Gastroesophageal sphincter (tissue), 3 donors: Measurements from ENCODE around the gene ABR.

ENCODE experiments used
- EP300 ChIP-seq: sonication (generic); formaldehyde crosslinking; IDR thresholded peaks from one replicate; pipeline ENCODE4 v1.6.1; 2017; ENCODE audit warnings: antibody characterized with exemption, mild to moderate bottlenecking
- POLR2A ChIP-seq, 2 donors: fragments of 450-650 bp; IDR thresholded peaks; one replicate each; pipeline ENCODE4 v1.6.1; 2017; ENCODE audit warnings: antibody characterized with exemption in 2 of 2, mild to moderate bottlenecking in 2 of 2, moderate library complexity in 1 of 2
- TF ChIP-seq, protein P1 (sequence below), 4 experiments: fragments of 200-600 bp in 2 of 4; fragments of 450-650 bp in 2 of 4; sonication (generic) in 1 of 4; IDR thresholded peaks; one replicate each; pipeline ENCODE4 v1.5.1; 2017 to 2019; ENCODE audit warnings: antibody characterized with exemption in 4 of 4, mild to moderate bottlenecking in 2 of 4, moderate library complexity in 2 of 4

DNA sequence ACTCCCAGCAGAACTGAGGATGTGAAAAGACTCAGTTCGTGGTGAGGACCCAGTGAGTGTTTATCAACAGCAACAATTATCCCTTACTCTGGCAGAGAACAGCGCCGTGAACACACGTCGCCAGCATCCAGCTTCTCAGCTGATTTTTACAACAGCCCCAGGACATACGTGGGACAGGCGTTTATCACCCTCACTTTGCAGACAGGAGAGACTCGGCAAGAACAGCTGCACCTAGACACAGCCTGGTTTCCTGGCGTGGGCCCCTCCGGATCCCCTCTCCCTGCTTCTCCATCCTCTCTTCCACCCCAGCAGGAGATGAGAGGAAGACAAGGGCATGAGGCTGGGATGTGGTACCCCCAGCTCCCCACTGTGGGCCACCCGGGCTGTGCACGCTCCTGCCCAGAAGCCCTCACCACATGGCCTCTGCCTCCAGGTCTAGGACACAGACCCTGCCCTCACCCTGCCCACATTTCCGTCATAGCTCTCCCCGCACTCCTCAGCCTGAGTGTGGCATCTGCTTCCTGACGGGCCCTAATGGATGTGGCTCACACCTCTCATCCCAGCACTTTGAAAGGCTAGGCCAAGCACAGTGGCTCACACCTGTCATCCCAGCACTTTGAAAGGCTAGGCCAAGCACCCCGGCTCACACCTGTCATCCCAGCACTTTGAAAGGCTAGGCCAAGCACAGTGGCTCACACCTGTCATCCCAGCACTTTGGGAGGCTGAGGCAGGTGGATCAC lies 17.5 kb downstream of the ABR start:
- TF ChIP-seq POLR2A (IDR thresholded peaks at IDR 0.05): no peak
- no peak for TF ChIP-seq EP300
- TF ChIP-seq, protein P1, sequence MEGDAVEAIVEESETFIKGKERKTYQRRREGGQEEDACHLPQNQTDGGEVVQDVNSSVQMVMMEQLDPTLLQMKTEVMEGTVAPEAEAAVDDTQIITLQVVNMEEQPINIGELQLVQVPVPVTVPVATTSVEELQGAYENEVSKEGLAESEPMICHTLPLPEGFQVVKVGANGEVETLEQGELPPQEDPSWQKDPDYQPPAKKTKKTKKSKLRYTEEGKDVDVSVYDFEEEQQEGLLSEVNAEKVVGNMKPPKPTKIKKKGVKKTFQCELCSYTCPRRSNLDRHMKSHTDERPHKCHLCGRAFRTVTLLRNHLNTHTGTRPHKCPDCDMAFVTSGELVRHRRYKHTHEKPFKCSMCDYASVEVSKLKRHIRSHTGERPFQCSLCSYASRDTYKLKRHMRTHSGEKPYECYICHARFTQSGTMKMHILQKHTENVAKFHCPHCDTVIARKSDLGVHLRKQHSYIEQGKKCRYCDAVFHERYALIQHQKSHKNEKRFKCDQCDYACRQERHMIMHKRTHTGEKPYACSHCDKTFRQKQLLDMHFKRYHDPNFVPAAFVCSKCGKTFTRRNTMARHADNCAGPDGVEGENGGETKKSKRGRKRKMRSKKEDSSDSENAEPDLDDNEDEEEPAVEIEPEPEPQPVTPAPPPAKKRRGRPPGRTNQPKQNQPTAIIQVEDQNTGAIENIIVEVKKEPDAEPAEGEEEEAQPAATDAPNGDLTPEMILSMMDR (IDR thresholded peaks at IDR 0.05): no peak
